SH-SY5Y (cell line): ENCODE results near the gene MAST4.

ENCODE experiments used
- GATA2 ChIP-seq: IDR thresholded peaks from 2 replicates; pipeline ENCODE4 v1.6.1; 2011; ENCODE audit warnings: mild to moderate bottlenecking, low read depth, low read length
- GATA3 ChIP-seq: IDR thresholded peaks from 2 replicates; pipeline ENCODE4 v1.6.1; 2011; ENCODE audit warnings: low read depth, mild to moderate bottlenecking, low read length, moderate library complexity

DNA sequence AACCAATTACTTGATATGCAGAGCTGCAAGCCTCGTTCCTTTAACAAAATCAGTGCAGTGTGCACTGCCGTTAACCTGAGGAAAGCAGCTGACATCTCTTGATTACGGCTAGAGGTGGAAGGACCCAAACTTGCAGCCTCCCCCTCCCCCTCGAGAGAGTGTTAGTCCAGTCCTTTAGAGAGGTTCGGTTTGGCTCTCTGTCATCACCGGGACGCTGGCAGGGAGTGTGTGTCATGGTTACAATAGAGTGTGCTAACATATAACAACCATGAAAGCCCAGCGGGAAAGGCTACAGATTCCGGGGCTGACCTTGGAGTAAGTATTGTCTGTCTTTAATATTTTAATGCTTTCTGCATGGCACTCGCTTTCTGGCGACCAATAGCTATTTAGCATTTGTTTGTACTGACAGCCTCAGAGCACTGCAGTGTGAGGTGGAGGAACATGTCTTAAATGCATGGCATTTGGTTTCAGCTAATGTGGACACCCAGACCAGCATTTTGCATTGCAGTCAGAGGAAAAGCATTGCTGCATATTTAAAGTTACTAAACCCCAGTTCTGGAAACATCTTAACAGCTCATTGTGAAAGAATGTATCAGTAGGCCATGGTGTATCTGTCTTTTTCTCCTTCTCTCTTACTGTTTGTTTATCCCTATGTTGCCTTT is 362.9 kb downstream of the MAST4 start:
- no peak for TF ChIP-seq GATA3
- TF ChIP-seq GATA2 = no peak
